Hematopoietic multipotent progenitor cell (in vitro differentiated cells): ENCODE data around the gene CYP39A1. TPM values are rescaled to one million over a fixed set of nuclear protein-coding genes. Genes with fewer than 3 reads are reported as not detected.

Experiments used
- DNase-seq, 3 donors: peaks; one replicate each; pipeline ENCODE4 v3.0.0-alpha.2; 2011 to 2015; ENCODE audit warnings: low read depth in 2 of 3, low spot score in 2 of 3
- total RNA-seq: library from RNA; depleted of rRNA; stranded (reverse); fragments of >200 nt; gene quantifications from one replicate; pipeline ENCODE4 v1.2.3, GENCODE V29; 2012

CYP39A1 gene
- total RNA-seq, 1 donor: under 0.01 TPM

DNA sequence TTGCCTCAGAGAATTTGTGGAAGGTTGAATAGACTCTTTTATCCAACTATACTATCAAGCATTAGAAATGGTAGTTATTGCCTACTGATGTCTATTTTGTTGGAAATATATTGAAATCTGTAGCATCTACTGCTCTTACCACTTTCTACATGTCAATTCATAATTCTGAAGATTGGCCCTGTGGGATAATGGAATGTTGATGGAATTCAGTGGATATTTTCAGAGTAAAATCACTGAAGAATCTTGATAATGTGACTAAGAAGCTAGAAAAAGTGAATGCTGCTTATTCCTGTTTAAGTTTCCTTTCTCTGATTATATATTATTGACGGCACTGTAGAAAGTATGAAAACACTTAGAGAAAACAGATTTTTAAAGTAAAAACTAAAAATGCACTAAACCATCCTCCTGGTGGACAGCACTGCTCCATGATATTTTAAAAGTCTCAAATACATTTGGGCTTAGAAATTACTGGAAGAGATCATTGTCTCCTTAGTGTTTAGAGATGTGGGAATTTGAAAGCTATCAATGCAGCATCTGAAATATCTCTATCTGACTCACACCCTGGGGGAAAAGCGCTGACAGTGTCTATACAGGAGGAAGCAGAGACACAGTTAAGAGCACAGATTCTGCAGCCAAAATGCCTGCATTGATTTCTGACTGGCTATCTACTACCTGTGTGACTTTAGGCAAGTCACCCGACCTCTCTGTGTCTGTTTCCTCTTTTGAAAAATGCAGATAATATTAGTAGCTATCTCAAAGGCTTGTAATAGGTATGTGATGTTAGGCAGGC lies 123.5 kb downstream of the CYP39A1 start:
- no peak for DNase-seq

DNA sequence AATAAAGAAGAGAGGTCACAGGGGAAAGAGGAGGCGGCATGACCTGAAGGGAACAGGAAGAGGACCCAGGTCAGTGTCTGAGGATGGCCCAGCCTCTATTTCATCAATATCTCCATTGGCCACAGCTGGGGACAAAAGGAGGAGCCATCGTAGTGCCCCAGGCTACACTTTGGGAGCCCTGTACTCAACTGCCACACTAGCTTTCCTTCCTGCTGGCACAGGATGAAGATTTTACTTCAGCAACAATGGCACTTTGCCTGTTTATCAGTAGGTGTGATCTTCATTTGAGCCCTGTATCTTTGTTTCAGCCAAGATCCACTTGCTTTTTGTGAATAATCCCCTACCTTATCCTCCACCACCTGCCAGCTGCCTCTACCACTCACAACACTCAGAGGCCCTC lies 126.0 kb downstream of the CYP39A1 start:
- no peak for DNase-seq

GRCh38 chr6:46525583-46525982 lies 127.0 kb downstream of the CYP39A1 start:
- no peak for DNase-seq

- DNase-seq: no peak
Observed at GRCh38 chr6:46521464-46521971, 131.1 kb downstream of the CYP39A1 start.

- DNase-seq: no peak
Observed at GRCh38 chr6:46517202-46517601, 135.4 kb downstream of the CYP39A1 start.

DNA sequence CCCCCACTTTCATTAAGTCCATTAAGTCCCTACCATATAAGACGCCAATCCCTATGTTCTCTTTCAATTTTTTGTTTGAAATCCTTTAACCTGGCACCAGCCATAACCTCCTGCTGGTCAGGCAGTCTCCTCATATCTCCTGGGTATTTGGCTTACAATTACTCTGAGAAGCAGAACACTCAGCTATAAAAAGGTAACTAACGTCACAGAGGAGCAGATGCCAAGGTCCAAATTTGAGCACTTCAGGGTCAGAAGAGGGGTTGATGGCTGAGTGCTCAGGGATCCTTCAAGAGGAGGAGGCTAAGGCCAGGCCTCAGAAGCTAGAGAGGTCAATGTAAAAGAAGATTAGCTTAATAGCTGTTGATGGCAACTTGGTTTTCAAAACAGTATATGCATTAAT lies 139.1 kb downstream of the CYP39A1 start:
- DNase-seq: no peak

DNA sequence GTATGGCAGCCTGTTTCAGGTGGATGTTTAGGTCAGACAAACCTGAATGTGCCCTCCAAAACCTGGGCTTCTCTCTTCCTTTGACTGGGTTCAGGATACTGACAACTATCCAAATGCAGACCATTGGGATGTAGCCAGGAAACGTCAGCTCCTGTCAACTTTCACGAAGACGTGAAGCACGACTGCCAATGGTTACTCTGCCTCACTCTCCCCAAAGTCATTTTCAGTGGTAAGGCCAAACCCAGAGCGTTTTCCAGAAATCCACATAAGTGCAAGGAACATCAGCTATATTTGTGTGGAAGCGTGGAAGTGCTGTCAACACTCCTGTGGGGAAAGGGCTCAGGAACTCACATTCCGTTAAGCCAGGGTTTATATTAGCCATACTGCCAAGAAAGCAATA lies 141.3 kb downstream of the CYP39A1 start:
- no peak for DNase-seq

- no peak for DNase-seq
Observed at GRCh38 chr6:46510651-46511050, 142.0 kb downstream of the CYP39A1 start.

DNA sequence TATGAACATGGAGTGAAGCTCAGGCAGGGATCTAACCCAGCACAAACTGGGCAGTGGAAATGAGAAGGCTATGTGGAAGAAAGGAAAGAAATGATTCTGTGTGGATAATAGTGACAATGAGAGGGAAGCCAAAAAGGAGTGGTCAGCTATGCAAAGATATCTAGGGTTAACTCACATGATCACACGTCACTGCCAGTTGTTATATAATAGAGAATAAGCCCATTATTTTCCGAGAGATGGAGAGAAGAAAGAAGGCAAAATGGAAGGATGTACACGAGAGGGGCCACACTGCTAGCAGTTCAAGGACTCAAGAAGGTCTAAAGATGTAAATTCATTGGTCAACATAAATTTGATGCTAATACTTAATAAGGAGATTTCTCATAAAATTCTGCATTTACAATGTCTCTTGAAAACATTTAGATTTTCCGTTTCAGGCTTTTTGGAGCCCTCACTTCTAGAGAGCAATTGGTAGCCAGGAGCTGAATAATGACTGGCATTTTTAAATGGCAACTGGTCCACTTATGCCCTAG lies 142.6 kb downstream of the CYP39A1 start:
- no peak for DNase-seq

DNA sequence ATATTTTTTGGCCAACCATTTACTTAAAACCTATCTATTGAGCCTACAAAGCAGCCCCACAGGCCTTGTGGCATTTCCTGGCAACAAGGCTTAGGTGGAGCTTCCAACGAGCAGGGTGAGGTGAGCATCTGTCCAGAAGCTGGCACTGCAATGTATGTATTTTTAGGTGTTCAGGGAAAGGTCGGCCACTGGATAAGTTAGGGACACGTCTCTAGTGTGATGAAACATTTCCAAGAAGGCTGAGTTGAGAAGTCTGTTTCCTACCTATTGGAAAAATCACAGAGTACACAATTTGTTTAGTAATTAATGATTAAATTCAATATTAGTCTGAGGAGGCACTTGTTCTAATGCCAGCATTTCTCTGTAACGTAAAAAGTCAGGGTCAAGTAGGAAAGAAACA lies 143.6 kb downstream of the CYP39A1 start:
- DNase-seq: no peak

GRCh38 chr6:46507426-46507825 lies 145.2 kb downstream of the CYP39A1 start:
- no peak for DNase-seq

GRCh38 chr6:46505693-46506512 lies 146.7 kb downstream of the CYP39A1 start:
- no peak for DNase-seq

DNA sequence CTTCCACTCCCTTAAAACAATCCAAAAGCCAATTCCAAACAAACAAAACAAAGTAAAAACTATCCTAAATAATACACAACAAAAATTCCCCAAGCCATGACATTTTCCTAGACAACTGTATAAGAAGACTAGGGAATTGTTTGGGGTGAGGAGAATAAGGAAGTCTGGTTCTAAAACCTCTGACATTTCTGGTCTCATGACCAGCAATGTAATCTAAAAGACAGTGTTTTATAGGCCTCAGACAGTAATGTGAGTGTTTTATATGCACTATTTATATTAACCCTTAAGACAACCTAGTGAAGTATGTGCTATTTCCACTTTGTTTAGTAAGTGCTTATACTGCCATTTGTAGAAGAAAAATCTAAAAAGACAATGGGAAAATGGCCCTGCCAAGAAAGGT lies 148.4 kb downstream of the CYP39A1 start:
- no peak for DNase-seq

GRCh38 chr6:46502486-46503119 lies 150.0 kb downstream of the CYP39A1 start:
- DNase-seq: no peak

DNA sequence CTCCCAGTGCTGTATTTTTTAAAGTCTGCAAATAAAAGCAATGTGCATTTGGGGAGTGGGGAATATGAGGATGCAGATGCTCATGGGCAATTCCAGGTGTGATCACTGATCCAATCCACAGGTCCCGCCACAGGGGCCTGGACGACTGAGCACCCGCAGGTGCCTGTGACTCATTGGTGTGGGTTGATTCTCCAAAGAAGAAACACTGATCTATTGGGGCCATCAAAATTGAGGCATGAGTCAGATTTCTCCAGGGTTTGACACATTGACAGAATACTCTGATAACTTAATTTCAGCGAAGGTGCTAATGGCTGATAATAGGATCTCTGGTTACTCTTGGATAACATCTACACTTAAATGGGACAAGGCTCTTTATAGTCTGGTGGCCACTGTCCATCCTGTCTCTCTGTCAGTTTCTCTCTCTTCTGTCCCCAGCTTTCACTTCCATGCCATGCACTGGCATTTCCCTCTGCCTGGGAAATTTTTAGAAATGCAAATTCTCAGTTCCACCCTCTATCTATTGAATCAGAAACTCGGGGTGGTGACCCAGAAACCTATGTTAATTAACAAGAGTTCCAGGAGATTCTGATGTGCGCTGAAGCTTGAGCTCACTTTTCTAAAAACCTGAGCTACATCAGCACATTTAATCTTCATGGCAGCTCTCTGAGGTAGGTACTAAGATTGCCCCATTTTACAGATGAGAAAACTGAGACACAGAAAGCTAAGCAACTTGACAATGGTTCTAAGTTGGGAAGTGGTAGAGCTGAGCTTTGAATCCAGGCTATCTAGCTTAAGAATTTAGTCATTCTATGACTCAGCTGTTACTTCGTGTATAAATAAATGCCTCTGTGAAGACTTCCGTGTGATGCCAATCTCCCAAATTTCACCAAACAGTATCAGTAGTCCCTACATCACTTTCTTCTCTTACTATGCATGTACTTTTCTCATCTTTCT lies 151.2 kb downstream of the CYP39A1 start:
- DNase-seq: no peak

DNA sequence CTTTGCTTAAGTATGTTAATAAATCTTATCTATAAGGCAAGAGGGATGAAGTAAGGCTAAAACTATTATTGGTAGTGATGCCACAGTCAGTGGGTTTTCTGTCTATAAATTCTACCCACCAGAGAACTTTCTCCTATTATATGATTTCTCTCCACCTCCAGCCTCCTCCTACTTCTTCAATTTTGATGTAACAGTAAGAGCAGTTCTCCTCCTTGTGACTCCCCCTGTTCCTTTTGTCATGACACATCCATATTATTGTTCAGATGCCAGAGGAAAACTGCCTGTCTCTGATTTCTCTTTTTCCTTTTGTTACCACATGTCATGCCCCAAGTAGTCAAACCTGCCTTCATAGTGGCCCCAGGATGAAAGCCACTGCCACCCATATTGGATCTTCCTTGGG lies 152.2 kb downstream of the CYP39A1 start:
- DNase-seq: no peak
